NB4 (cell line): ENCODE results near the gene NRG4.
"Not testable (repeated sequence)": the region's sequence is repeated elsewhere in the genome, so short reads cannot be mapped to it uniquely, and the experiment has no call there.

Experiments
- DNase-seq: peaks from one replicate; pipeline ENCODE4 v3.0.0; 2010; ENCODE audit warnings: low read depth
- H3K4me3 ChIP-seq: one replicate; pipeline ENCODE4 v1.5.1; 2011; ENCODE audit warnings: mild to moderate bottlenecking, low read depth, low read length, moderate library complexity
- MYC ChIP-seq: IDR thresholded peaks from 2 replicates; pipeline ENCODE4 v1.6.1; 2011; ENCODE audit warnings: low read depth, low read length
- POLR2A ChIP-seq: IDR thresholded peaks from 2 replicates; pipeline ENCODE4 v1.6.1; 2011; ENCODE audit warnings: mild to moderate bottlenecking; ENCODE audit not compliant: insufficient read length; ENCODE audit errors: extremely low read depth
- TF ChIP-seq, protein P1 (sequence below): IDR thresholded peaks from 2 replicates; pipeline ENCODE4 v1.6.1; 2011; ENCODE audit warnings: low read depth, low read length
- TF ChIP-seq, protein P2 (sequence below): IDR thresholded peaks from one replicate; pipeline ENCODE4 v1.5.1; 2012; ENCODE audit warnings: low read depth, low read length

NRG4 gene

GRCh38 chr15:75921732-75922703, 90.2 kb downstream of the NRG4 start:
- TF ChIP-seq MYC (0 out of 2 replicates have a peak, but pooled peaks have one; percentile 26), POLR2A (no peak)
- TF ChIP-seq, protein P1, sequence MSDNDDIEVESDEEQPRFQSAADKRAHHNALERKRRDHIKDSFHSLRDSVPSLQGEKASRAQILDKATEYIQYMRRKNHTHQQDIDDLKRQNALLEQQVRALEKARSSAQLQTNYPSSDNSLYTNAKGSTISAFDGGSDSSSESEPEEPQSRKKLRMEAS = peak; percentile 51
- TF ChIP-seq, protein P2, sequence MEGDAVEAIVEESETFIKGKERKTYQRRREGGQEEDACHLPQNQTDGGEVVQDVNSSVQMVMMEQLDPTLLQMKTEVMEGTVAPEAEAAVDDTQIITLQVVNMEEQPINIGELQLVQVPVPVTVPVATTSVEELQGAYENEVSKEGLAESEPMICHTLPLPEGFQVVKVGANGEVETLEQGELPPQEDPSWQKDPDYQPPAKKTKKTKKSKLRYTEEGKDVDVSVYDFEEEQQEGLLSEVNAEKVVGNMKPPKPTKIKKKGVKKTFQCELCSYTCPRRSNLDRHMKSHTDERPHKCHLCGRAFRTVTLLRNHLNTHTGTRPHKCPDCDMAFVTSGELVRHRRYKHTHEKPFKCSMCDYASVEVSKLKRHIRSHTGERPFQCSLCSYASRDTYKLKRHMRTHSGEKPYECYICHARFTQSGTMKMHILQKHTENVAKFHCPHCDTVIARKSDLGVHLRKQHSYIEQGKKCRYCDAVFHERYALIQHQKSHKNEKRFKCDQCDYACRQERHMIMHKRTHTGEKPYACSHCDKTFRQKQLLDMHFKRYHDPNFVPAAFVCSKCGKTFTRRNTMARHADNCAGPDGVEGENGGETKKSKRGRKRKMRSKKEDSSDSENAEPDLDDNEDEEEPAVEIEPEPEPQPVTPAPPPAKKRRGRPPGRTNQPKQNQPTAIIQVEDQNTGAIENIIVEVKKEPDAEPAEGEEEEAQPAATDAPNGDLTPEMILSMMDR = peak; percentile 40
- DNase-seq = peak; percentile 78

DNA sequence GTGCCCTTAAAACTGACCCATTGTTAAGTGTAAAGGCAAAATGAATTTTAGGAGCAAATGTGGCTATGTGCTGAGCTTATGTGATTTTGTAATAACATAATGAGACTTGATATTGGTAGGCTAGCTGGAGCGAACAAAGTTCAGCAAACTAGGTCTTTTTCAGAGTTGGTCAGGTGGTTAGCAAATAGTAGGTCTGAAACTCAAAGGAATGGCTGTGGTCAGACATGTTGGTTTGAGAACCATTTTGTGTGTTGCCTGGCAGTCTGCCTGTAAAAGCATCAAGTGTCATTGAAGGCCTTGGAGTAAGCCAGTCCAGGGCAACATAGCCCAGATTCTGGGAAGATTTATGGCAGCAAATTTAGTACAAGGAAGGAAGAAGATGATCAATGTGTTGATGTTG, 92.1 kb downstream of the NRG4 start:
- DNase-seq = no peak
- TF ChIP-seq, protein P1 = no peak
- TF ChIP-seq, protein P2 = no peak
- TF ChIP-seq POLR2A (no peak), MYC (no peak)
- H3K4me3 ChIP-seq = no peak overlapping the region

More at GRCh38 chr15:75921732-75922703, 90.2 kb downstream of the NRG4 start:
- H3K4me3 ChIP-seq = no peak overlapping the region

- DNase-seq = no peak
- TF ChIP-seq, protein P1 = no peak
- TF ChIP-seq MYC (no peak), POLR2A (no peak)
- TF ChIP-seq, protein P2 = no peak
- no peak overlapping the region for H3K4me3 ChIP-seq
Measured at GRCh38 chr15:75918135-75918534, 94.1 kb downstream of the NRG4 start.

GRCh38 chr15:75916978-75917377, 95.2 kb downstream of the NRG4 start:
- DNase-seq = no peak
- TF ChIP-seq POLR2A (no peak), MYC (no peak)
- TF ChIP-seq, protein P1 = no peak
- TF ChIP-seq, protein P2 = no peak
- no peak overlapping the region for H3K4me3 ChIP-seq

DNA sequence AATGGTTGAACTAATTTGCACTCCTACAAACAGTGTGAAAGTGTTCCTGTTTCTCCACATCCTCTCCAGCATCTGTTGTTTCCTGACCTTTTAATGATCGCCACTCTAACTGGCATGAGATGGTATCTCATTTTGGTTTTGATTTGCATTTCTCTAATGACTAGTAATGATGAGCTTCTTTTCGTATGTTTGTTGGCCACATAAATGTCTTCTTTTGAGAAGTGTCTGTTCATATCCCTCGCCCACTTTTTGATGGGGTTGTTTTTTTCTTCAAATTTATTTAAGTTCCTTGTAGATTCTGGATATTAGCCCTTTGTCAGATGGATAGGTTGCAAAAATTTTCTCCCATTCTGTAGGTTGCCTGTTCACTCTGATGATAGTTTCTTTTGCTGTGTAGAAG, 101.9 kb downstream of the NRG4 start:
- H3K4me3 ChIP-seq, DNase-seq: not testable (repeated sequence)

DNA sequence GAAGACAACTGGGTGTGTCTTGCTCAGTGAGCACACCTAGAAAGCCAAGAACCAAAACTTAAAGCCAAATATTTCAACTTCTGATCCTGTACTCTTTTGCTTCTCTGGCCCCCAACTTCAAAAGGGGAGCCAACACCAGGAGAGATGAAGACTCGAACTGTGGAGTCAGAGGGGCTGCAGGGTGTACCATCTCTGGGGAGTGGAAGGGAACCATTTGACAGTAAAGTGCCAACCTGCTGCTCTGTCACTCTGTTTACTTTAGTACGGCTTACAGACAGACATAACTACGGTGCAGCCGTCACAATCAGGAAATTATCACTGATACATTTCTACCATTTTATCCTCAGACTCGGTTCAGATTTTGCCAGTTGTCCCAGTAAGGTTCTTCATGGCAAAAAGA, 107.0 kb downstream of the NRG4 start:
- DNase-seq = no peak
- H3K4me3 ChIP-seq = peak overlapping the region; percentile 29
- TF ChIP-seq, protein P2 = no peak
- TF ChIP-seq, protein P1 = no peak
- TF ChIP-seq MYC (no peak), POLR2A (no peak)
